ENCODE data around the gene GSTO2.

The GSTO2 gene

GRCh38 chr10:104279550-104280259 lies 10.7 kb downstream of the GSTO2 start:
- DNase-seq (ENCODE audit: low read depth, low spot score) = no peak

GRCh38 chr10:104281694-104282093 lies 12.7 kb downstream of the GSTO2 start:
- DNase-seq (ENCODE audit: low read depth, low spot score) = no peak

GRCh38 chr10:104284846-104285245 lies 15.9 kb downstream of the GSTO2 start:
- DNase-seq (ENCODE audit: low read depth, low spot score) = no peak

GRCh38 chr10:104286939-104287338 lies 18.0 kb downstream of the GSTO2 start:
- no peak for DNase-seq (ENCODE audit: low read depth, low spot score)

GRCh38 chr10:104288355-104288754 lies 19.4 kb downstream of the GSTO2 start:
- DNase-seq (ENCODE audit: low read depth, low spot score) = no peak

- DNase-seq (ENCODE audit: low read depth, low spot score) = peak; percentile 94
Observed at GRCh38 chr10:104291439-104291951, 22.5 kb downstream of the GSTO2 start.

GRCh38 chr10:104293011-104293410 lies 24.0 kb downstream of the GSTO2 start:
- no peak for DNase-seq (ENCODE audit: low read depth, low spot score)

GRCh38 chr10:104293781-104294321 lies 24.9 kb downstream of the GSTO2 start:
- DNase-seq (ENCODE audit: low read depth, low spot score) = no peak

- no peak for DNase-seq (ENCODE audit: low read depth, low spot score)
Observed at GRCh38 chr10:104296687-104297436, 27.9 kb downstream of the GSTO2 start.

GRCh38 chr10:104297697-104298660 lies 29.0 kb downstream of the GSTO2 start:
- peak; percentile 57 for DNase-seq (ENCODE audit: low read depth, low spot score)

- DNase-seq (ENCODE audit: low read depth, low spot score) = no peak
Observed at GRCh38 chr10:104299031-104299904, 30.3 kb downstream of the GSTO2 start.

GRCh38 chr10:104300002-104300735 lies 31.2 kb downstream of the GSTO2 start:
- DNase-seq (ENCODE audit: low read depth, low spot score) = peak; percentile 92

GRCh38 chr10:104300736-104301292 lies 31.8 kb downstream of the GSTO2 start:
- DNase-seq (ENCODE audit: low read depth, low spot score) = peak; percentile 92

GRCh38 chr10:104301907-104302690 lies 33.1 kb downstream of the GSTO2 start:
- no peak for DNase-seq (ENCODE audit: low read depth, low spot score)

GRCh38 chr10:104303594-104304355 lies 34.8 kb downstream of the GSTO2 start:
- DNase-seq (ENCODE audit: low read depth, low spot score) = no peak

- DNase-seq (ENCODE audit: low read depth, low spot score) = no peak
Observed at GRCh38 chr10:104304356-104304745, 35.4 kb downstream of the GSTO2 start.

- no peak for DNase-seq (ENCODE audit: low read depth, low spot score)
Observed at GRCh38 chr10:104304927-104305326, 35.9 kb downstream of the GSTO2 start.

GRCh38 chr10:104306897-104307296 lies 37.9 kb downstream of the GSTO2 start:
- no peak for DNase-seq (ENCODE audit: low read depth, low spot score)

Measured in astrocyte of the hippocampus (primary cell).